HG03103 (cell line): ENCODE measurements around the gene PPIG.
"Not testable (repeated sequence)": the region's sequence is repeated elsewhere in the genome, so short reads cannot be mapped to it uniquely, and the experiment has no call there.

Source experiments
- ATAC-seq: cut with Tn5 transposase; IDR thresholded peaks from one replicate; pipeline ENCODE4 v1.9.1; 2021; ENCODE audit warnings: low read depth; ENCODE audit not compliant: unreplicated experiment

Gene PPIG

GRCh38 chr2:169584005-169584877 lies at the start of gene PPIG:
Gene PPIG (plus strand): TSS chr2:169584351. CDS start chr2:169604042, 19,691 bp downstream.
- ATAC-seq = peak; percentile 82

GRCh38 chr2:169539460-169539859 lies 44.7 kb upstream of the PPIG start:
- ATAC-seq = not testable (repeated sequence)

GRCh38 chr2:169540146-169540545 lies 44.0 kb upstream of the PPIG start:
- ATAC-seq = no peak

- no peak for ATAC-seq
Observed at GRCh38 chr2:169542433-169542832, 41.7 kb upstream of the PPIG start.

GRCh38 chr2:169546756-169547155 lies 37.4 kb upstream of the PPIG start:
- no peak for ATAC-seq

- no peak for ATAC-seq
Observed at GRCh38 chr2:169561364-169561763, 22.8 kb upstream of the PPIG start.

GRCh38 chr2:169562084-169562483 lies 22.1 kb upstream of the PPIG start:
- ATAC-seq = not testable (repeated sequence)

GRCh38 chr2:169562519-169562918 lies 21.6 kb upstream of the PPIG start:
- ATAC-seq = no peak

- ATAC-seq = no peak
Observed at GRCh38 chr2:169565686-169566085, 18.5 kb upstream of the PPIG start.

- no peak for ATAC-seq
Observed at GRCh38 chr2:169569948-169570347, 14.2 kb upstream of the PPIG start.

GRCh38 chr2:169570752-169571151 lies 13.4 kb upstream of the PPIG start:
- not testable (repeated sequence) for ATAC-seq

- ATAC-seq = no peak
Observed at GRCh38 chr2:169571571-169571970, 12.6 kb upstream of the PPIG start.

- no peak for ATAC-seq
Observed at GRCh38 chr2:169572189-169572588, 12.0 kb upstream of the PPIG start.

- no peak for ATAC-seq
Observed at GRCh38 chr2:169572821-169573159, 11.4 kb upstream of the PPIG start.

GRCh38 chr2:169573160-169573973 lies 10.8 kb upstream of the PPIG start, which contains the start of gene FASTKD1:
Gene FASTKD1 (minus strand): TSS chr2:169573865. CDS start chr2:169572029, 1,836 bp downstream.
- ATAC-seq = peak; percentile 96

- ATAC-seq = no peak
Observed at GRCh38 chr2:169573974-169574299, 10.2 kb upstream of the PPIG start.

- ATAC-seq = not testable (repeated sequence)
Observed at GRCh38 chr2:169574539-169574938, 9.6 kb upstream of the PPIG start.

- not testable (repeated sequence) for ATAC-seq
Observed at GRCh38 chr2:169575264-169575663, 8.9 kb upstream of the PPIG start.

GRCh38 chr2:169579044-169579443 lies 5.1 kb upstream of the PPIG start:
- no peak for ATAC-seq

- not testable (repeated sequence) for ATAC-seq
Observed at GRCh38 chr2:169582552-169583266, 1.4 kb upstream of the PPIG start.

GRCh38 chr2:169583518-169583917 lies 633 bp upstream of the PPIG start:
- no peak for ATAC-seq
